Measurements from ENCODE around the gene LGALS13.

The LGALS13 gene

DNA sequence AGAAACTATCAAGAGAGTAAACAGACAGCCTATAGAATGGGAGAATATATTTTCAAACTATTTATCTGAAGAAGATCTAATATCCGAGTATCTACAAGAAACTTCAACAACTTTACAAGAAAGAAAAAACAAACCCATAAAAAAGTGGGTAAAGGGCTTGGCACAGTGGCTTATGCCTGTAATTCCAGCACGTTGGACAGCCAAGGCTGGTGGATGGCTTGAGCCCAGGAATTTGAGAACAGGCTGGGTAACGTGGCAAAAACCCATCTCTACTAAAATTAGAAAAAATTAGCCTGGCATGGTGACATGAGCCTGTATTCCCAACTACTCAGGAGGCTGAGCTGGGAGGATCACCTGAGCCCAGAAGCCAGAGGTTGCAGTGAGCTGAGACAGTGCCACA lies 45.6 kb downstream of the LGALS13 start:
- H3K36me3 ChIP-seq (ENCODE audit: control insufficient read depth, insufficient read depth, low read length) = no peaks in the 10 kb centered on the region
- H3K4me1 ChIP-seq (ENCODE audit: control insufficient read depth, insufficient read depth, low read length) = no peaks in the 10 kb centered on the region
- H3K27ac ChIP-seq (ENCODE audit: insufficient read depth, low read depth, low read length, poor library complexity, severe bottlenecking) = no peak overlapping the region
- no peak overlapping the region for H3K4me3 ChIP-seq (ENCODE audit: insufficient read depth, low read depth, low read length)
- no peaks in the 10 kb centered on the region for H3K27me3 ChIP-seq (ENCODE audit: control insufficient read depth, insufficient read depth, low read length, poor library complexity, severe bottlenecking)
- 40 to 49% methylated on average over 2 to 3 of the region's 3 CpGs for WGBS, 2 experiments
- H3K9me3 ChIP-seq (ENCODE audit: control insufficient read depth, low read length) = no peaks in the 10 kb centered on the region

DNA sequence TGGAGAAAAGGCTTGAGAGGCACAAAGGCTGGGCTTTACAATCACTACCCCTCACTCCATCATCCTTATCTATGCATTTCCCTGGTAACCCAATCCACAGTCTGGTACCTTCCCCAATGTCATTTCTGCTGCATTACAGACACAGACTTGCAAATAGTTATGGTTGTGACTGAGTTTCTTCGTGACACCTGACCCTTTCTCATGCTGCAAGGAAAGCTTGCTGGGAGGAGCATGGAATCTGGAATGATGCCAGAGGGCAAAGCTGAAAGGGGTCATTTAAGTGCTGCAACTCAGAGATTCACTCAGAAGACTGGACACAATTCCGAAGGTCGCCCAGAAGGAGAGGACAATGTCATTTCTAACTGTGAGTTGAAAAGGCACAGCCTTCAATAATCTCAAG lies 53.3 kb downstream of the LGALS13 start, which contains the start of gene LGALS16:
Gene LGALS16 (plus strand): TSS at position 301 of the 400 bp plus-strand sequence. CDS start 49 bp downstream, at position 350.
- no peaks in the 10 kb centered on the region for H3K27me3 ChIP-seq (ENCODE audit: control insufficient read depth, insufficient read depth, low read length, poor library complexity, severe bottlenecking)
- H3K4me1 ChIP-seq (ENCODE audit: control insufficient read depth, insufficient read depth, low read length) = no peaks in the 10 kb centered on the region
- 53 to 59% methylated on average over 3 of the region's 3 CpGs for WGBS, 2 experiments
- no peak within 1 kb of the TSS for H3K4me3 ChIP-seq (ENCODE audit: insufficient read depth, low read depth, low read length)
- H3K36me3 ChIP-seq (ENCODE audit: control insufficient read depth, insufficient read depth, low read length) = no peaks in the 10 kb centered on the region
- no peak within 1 kb of the TSS for H3K27ac ChIP-seq (ENCODE audit: insufficient read depth, low read depth, low read length, poor library complexity, severe bottlenecking)
- H3K9me3 ChIP-seq (ENCODE audit: control insufficient read depth, low read length) = no peaks in the 10 kb centered on the region
